K562 (cell line): ENCODE measurements around the gene ANKRD11. TPM values are rescaled to one million over a fixed set of nuclear protein-coding genes. Genes with fewer than 3 reads are reported as not detected.

Experiments used
- ARID1B ChIP-seq: fragments of 450-650 bp; IDR thresholded peaks from 2 replicates; pipeline ENCODE4 v1.6.1; 2016; ENCODE audit warnings: antibody characterized with exemption, mild to moderate bottlenecking, inconsistent platforms
- CBFB ChIP-seq: sonication (generic); formaldehyde crosslinking; IDR thresholded peaks from 2 replicates; pipeline ENCODE4 v1.4.0; 2020; ENCODE audit warnings: mild to moderate bottlenecking, missing genetic modification reagents
- CBX5 ChIP-seq: IDR thresholded peaks from 2 replicates; pipeline ENCODE4 v1.6.1; 2014; ENCODE audit warnings: low read depth, borderline replicate concordance
- FOXK2 ChIP-seq, 2 experiments: fragments of 450-650 bp; IDR thresholded peaks in 1 of 2; conservative IDR thresholded peaks in 1 of 2; 2 replicates each; pipeline ENCODE4 v1.6.1; 2016; ENCODE audit warnings: low read depth in 2 of 2, mild to moderate bottlenecking in 1 of 2
- HSF4 ChIP-seq: fragments of 250-450 bp; sonication (Bioruptor Pico); IDR thresholded peaks from 2 replicates; pipeline ENCODE4 v2.1.2; 2022; ENCODE audit warnings: mild to moderate bottlenecking, moderate library complexity, borderline replicate concordance
- IFI16 ChIP-seq: fragments of 250-450 bp; sonication (Bioruptor Pico); IDR thresholded peaks from 2 replicates; pipeline ENCODE4 v2.1.2; 2022; ENCODE audit warnings: mild to moderate bottlenecking, inconsistent platforms
- RHOXF2B ChIP-seq: fragments of 250-450 bp; sonication (Bioruptor Pico); conservative IDR thresholded peaks from 2 replicates; pipeline ENCODE4 v1.5.1; 2021
- SREBF2 ChIP-seq: sonication (generic); formaldehyde crosslinking; IDR thresholded peaks from 2 replicates; pipeline ENCODE4 v1.4.0; 2020; ENCODE audit warnings: mild to moderate bottlenecking, missing genetic modification reagents
- STAG1 ChIP-seq: sonication (generic); formaldehyde crosslinking; IDR thresholded peaks from 2 replicates; pipeline ENCODE4 v1.5.0; 2020; ENCODE audit warnings: missing genetic modification reagents, borderline replicate concordance
- STAT5B ChIP-seq: fragments of 250-450 bp; sonication (Bioruptor Pico); IDR thresholded peaks from 2 replicates; pipeline ENCODE4 v1.8.0; 2021; ENCODE audit warnings: mild to moderate bottlenecking, inconsistent platforms
- TCF3 ChIP-seq: sonication (generic); formaldehyde crosslinking; IDR thresholded peaks from 2 replicates; pipeline ENCODE4 v1.4.0; 2020; ENCODE audit warnings: mild to moderate bottlenecking, missing genetic modification reagents
- XRCC3 ChIP-seq: fragments of 450-650 bp; IDR thresholded peaks from 2 replicates; pipeline ENCODE4 v1.6.1; 2017; ENCODE audit warnings: mild to moderate bottlenecking, moderate library complexity
- XRCC5 ChIP-seq: fragments of 200-400 bp; formaldehyde crosslinking; IDR thresholded peaks from 2 replicates; pipeline ENCODE4 v1.6.1; 2017; ENCODE audit warnings: low read depth, mild to moderate bottlenecking, low read length
- ZNF407 ChIP-seq: fragments of 450-650 bp; IDR thresholded peaks from 2 replicates; pipeline ENCODE4 v1.6.1; 2016; ENCODE audit warnings: low read depth
- ZNF830 ChIP-seq: fragments of 250-450 bp; sonication (Bioruptor Pico); IDR thresholded peaks from 2 replicates; pipeline ENCODE4 v1.5.0; 2021; ENCODE audit warnings: mild to moderate bottlenecking
- ZZZ3 ChIP-seq: fragments of 450-650 bp; IDR thresholded peaks from 2 replicates; pipeline ENCODE4 v1.6.1; 2016; ENCODE audit warnings: antibody characterized with exemption, mild to moderate bottlenecking, moderate library complexity
- polyA plus RNA-seq, 8 experiments: library from polyadenylated mRNA; depleted of rRNA in 4 of 8; stranded (reverse) in 5 of 8; unstranded in 3 of 8; fragments of >200 nt; fragmentation: Nextera tagmentation in 2 of 8; fragmentation: Illumina TruSeq in 1 of 8; extraction: Ambion mirVana in 2 of 8; extraction: Trizol in 1 of 8; gene quantifications; 2 replicates each; pipeline versions ENCODE4 v1.2.1 to v1.2.3, GENCODE V29; 2011 to 2014; ENCODE audit warnings: inconsistent platforms in 1 of 8, missing spikeins in 1 of 8
- total RNA-seq, 7 experiments: library from RNA; depleted of rRNA in 6 of 7; stranded (reverse); fragments of >200 nt in 6 of 7; fragmentation: Illumina TruSeq in 2 of 7; extraction: Trizol in 2 of 7; gene quantifications; 2 replicates each; pipeline versions ENCODE4 v1.2.1 to v1.2.3, GENCODE V29; 2011 to 2021; ENCODE audit warnings: low replicate concordance in 1 of 7
- TF ChIP-seq, protein P1 (sequence below): fragments of 450-650 bp; conservative IDR thresholded peaks from 2 replicates; pipeline ENCODE4 v1.6.1; 2016; ENCODE audit warnings: missing genetic modification characterization, low read depth, mild to moderate bottlenecking, missing compliant biosample characterization, moderate library complexity
- TF ChIP-seq, protein P2 (sequence below): IDR thresholded peaks from 2 replicates; pipeline ENCODE4 v1.6.1; 2014; ENCODE audit warnings: antibody characterized with exemption

The ANKRD11 gene
- total and polyA plus RNA-seq, 9 of the 15 experiments (the other 6 are each of a cell fraction or from before 2014, with no cell fraction given), result 4.7 to 126 (median 31.7) TPM

DNA sequence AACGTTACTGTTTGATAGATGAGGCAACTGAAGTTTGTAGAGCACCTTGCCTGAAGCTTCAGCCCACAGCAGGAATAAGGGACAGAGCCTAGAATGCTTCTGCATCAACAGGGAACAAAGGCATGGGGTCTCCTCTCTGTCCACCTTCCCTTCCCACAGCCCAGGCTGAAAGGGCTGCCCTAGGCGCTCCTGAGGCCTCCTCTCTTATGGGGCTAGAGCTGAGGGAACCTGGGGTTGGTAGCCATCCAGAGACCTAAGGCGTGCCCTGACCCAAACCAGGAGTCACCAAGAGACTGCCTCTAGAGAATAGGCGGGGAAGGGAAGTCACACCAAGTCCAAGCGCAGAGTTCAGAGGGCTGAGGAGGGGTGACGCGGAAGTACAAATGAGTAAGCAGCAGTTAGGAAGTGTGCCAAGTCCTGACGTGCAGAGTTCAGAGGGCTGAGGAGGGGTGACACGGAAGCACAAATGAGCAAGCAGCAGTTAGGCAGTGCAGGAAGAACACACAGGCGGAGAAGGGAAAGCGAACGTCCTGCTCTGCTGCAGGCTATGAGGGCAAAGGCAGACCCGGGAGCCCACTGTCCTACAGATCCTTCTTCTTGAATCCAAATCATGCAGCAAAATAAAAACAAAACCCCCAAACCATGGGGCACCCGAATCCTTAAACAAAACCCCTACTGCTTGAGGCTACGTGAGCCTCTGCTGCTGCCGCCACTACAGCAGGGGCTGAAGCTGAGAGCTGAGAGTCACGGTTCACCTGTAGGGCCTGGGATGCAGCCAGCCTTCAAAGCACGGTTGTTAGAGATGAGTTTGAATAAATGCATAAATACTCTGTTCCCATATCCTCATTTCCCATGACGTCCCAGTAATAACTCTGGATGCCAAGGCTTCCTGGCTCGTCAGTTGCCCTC is 15.1 kb upstream of the ANKRD11 start (continued):
- TF ChIP-seq ZZZ3 (no peak), ARID1B (peak; percentile 68), RHOXF2B (no peak), HSF4 (CRISPR knock-in tag) (no peak; the same call in 1 of the 2 replicates), STAT5B (CRISPR knock-in tag) (no peak), SREBF2 (CRISPR knock-in tag) (no peak), ZNF830 (CRISPR knock-in tag) (no peak), CBX5 (no peak), IFI16 (CRISPR knock-in tag) (no peak), XRCC3 (no peak), STAG1 (no peak), TCF3 (CRISPR knock-in tag) (no peak), ZNF407 (no peak), XRCC5 (peak; percentile 48), FOXK2 (conservative IDR thresholded peaks at IDR 0.05 in 1 of 2, IDR thresholded peaks at IDR 0.05 in 1 of 2; ENCODE audit: low read depth in 2 of 2) (peak; percentile 86 to 91), CBFB (0 out of 2 replicates have a peak, but pooled peaks have one; percentile 47)
- TF ChIP-seq, protein P1, sequence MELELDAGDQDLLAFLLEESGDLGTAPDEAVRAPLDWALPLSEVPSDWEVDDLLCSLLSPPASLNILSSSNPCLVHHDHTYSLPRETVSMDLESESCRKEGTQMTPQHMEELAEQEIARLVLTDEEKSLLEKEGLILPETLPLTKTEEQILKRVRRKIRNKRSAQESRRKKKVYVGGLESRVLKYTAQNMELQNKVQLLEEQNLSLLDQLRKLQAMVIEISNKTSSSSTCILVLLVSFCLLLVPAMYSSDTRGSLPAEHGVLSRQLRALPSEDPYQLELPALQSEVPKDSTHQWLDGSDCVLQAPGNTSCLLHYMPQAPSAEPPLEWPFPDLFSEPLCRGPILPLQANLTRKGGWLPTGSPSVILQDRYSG (tag), result no peak
- TF ChIP-seq, protein P2, sequence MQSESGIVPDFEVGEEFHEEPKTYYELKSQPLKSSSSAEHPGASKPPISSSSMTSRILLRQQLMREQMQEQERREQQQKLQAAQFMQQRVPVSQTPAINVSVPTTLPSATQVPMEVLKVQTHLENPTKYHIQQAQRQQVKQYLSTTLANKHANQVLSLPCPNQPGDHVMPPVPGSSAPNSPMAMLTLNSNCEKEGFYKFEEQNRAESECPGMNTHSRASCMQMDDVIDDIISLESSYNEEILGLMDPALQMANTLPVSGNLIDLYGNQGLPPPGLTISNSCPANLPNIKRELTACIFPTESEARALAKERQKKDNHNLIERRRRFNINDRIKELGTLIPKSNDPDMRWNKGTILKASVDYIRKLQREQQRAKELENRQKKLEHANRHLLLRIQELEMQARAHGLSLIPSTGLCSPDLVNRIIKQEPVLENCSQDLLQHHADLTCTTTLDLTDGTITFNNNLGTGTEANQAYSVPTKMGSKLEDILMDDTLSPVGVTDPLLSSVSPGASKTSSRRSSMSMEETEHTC, result no peak
